Peyer's patch (tissue), 4 donors: ENCODE results near the gene QTRT2. TPM values are rescaled to one million over a fixed set of nuclear protein-coding genes. Genes with fewer than 3 reads are reported as not detected.

Experiments
- DNase-seq, 3 donors: peaks; one replicate each; pipeline ENCODE4 v3.0.0-alpha.2; 2017 to 2019
- H3K27ac ChIP-seq, 4 donors: fragments of 200-600 bp; sonication (generic); one replicate each; pipeline ENCODE4 v1.5.1; 2016 to 2019
- H3K27me3 ChIP-seq, 2 donors: fragments of 200-600 bp; sonication (generic); one replicate each; pipeline ENCODE4 v1.5.1; 2019
- H3K36me3 ChIP-seq, 3 donors: fragments of 200-600 bp; sonication (generic); one replicate each; pipeline ENCODE4 v1.5.1; 2016 to 2019
- H3K4me1 ChIP-seq, 4 donors: fragments of 200-600 bp; sonication (generic); one replicate each; pipeline ENCODE4 v1.5.1; 2016 to 2019
- H3K4me3 ChIP-seq, 4 donors: fragments of 200-600 bp; sonication (generic); 1 replicate in 3 of 4; 2 replicates in 1 of 4; pipeline ENCODE4 v1.5.1; 2016 to 2019; ENCODE audit warnings: mild to moderate bottlenecking in 1 of 4
- H3K9me3 ChIP-seq, 4 donors: fragments of 200-600 bp; sonication (generic); one replicate each; pipeline ENCODE4 v1.5.1; 2016 to 2019; ENCODE audit warnings: mild to moderate bottlenecking in 1 of 4
- POLR2A ChIP-seq, 2 donors: fragments of 450-650 bp; IDR thresholded peaks; one replicate each; pipeline ENCODE4 v1.5.1; 2017; ENCODE audit warnings: antibody characterized with exemption in 2 of 2, mild to moderate bottlenecking in 2 of 2, moderate library complexity in 2 of 2
- total RNA-seq, 4 donors: library from RNA; depleted of rRNA; stranded (reverse); fragments of >200 nt; gene quantifications; one replicate each; pipeline ENCODE4 v1.1.0, GENCODE V29; 2016
- TF ChIP-seq, protein P1 (sequence below), 6 experiments: fragments of 450-650 bp in 4 of 6; fragments of 200-600 bp in 2 of 6; sonication (generic) in 1 of 6; IDR thresholded peaks; one replicate each; pipeline ENCODE4 v1.5.1; 2017 to 2019; ENCODE audit warnings: antibody characterized with exemption in 6 of 6, mild to moderate bottlenecking in 3 of 6, moderate library complexity in 1 of 6

Gene QTRT2
- total RNA-seq, 4 donors from 2014 or later = 12.2 to 44.2 (median 26.2) TPM

- H3K27me3 ChIP-seq = no peaks in the 10 kb centered on the region
- no peak for DNase-seq
- H3K9me3 ChIP-seq = no peaks in the 10 kb centered on the region
- H3K4me3 ChIP-seq = no peak overlapping the region
- H3K36me3 ChIP-seq = no peaks in the 10 kb centered on the region
- TF ChIP-seq, protein P1, sequence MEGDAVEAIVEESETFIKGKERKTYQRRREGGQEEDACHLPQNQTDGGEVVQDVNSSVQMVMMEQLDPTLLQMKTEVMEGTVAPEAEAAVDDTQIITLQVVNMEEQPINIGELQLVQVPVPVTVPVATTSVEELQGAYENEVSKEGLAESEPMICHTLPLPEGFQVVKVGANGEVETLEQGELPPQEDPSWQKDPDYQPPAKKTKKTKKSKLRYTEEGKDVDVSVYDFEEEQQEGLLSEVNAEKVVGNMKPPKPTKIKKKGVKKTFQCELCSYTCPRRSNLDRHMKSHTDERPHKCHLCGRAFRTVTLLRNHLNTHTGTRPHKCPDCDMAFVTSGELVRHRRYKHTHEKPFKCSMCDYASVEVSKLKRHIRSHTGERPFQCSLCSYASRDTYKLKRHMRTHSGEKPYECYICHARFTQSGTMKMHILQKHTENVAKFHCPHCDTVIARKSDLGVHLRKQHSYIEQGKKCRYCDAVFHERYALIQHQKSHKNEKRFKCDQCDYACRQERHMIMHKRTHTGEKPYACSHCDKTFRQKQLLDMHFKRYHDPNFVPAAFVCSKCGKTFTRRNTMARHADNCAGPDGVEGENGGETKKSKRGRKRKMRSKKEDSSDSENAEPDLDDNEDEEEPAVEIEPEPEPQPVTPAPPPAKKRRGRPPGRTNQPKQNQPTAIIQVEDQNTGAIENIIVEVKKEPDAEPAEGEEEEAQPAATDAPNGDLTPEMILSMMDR (IDR thresholded peaks at IDR 0.05) = no peak
- no peak for TF ChIP-seq POLR2A (IDR thresholded peaks at IDR 0.05)
- no peak overlapping the region for H3K27ac ChIP-seq
- no peaks in the 10 kb centered on the region for H3K4me1 ChIP-seq
These were observed 34.3 kb upstream of the QTRT2 start for GRCh38 chr3:114022145-114022802.

- Histone ChIP-seq H3K27me3 (no peaks in the 10 kb centered on the region), H3K27ac (no peak overlapping the region), H3K36me3 (no peaks in the 10 kb centered on the region), H3K4me1 (no peaks in the 10 kb centered on the region), H3K4me3 (no peak overlapping the region), H3K9me3 (no peaks in the 10 kb centered on the region)
- no peak for DNase-seq
- TF ChIP-seq, protein P1 (IDR thresholded peaks at IDR 0.05) = no peak
- no peak for TF ChIP-seq POLR2A (IDR thresholded peaks at IDR 0.05)
These were observed 31.1 kb upstream of the QTRT2 start for GRCh38 chr3:114025451-114025850.

- Histone ChIP-seq H3K4me1 (no peaks in the 10 kb centered on the region), H3K27me3 (no peaks in the 10 kb centered on the region), H3K4me3 (no peak overlapping the region), H3K9me3 (no peaks in the 10 kb centered on the region), H3K36me3 (no peaks in the 10 kb centered on the region), H3K27ac (no peak overlapping the region)
- no peak for DNase-seq
- TF ChIP-seq POLR2A (IDR thresholded peaks at IDR 0.05) = no peak
- TF ChIP-seq, protein P1 (IDR thresholded peaks at IDR 0.05) = no peak
These were observed 30.2 kb upstream of the QTRT2 start for GRCh38 chr3:114026331-114026730.

- no peak for TF ChIP-seq POLR2A (IDR thresholded peaks at IDR 0.05)
- TF ChIP-seq, protein P1 (IDR thresholded peaks at IDR 0.05) = no peak
- Histone ChIP-seq H3K27me3 (no peaks in the 10 kb centered on the region), H3K27ac (no peak overlapping the region), H3K4me3 (no peak overlapping the region), H3K36me3 (no peaks in the 10 kb centered on the region), H3K9me3 (no peaks in the 10 kb centered on the region), H3K4me1 (no peaks in the 10 kb centered on the region)
- no peak for DNase-seq
These were observed 22.8 kb upstream of the QTRT2 start for GRCh38 chr3:114033721-114034120.

GRCh38 chr3:114034211-114034610 is 22.3 kb upstream of the QTRT2 start:
- Histone ChIP-seq H3K9me3 (no peaks in the 10 kb centered on the region), H3K27ac (no peak overlapping the region), H3K36me3 (no peaks in the 10 kb centered on the region), H3K27me3 (no peaks in the 10 kb centered on the region), H3K4me1 (no peaks in the 10 kb centered on the region), H3K4me3 (no peak overlapping the region)
- DNase-seq = no peak
- TF ChIP-seq, protein P1 (IDR thresholded peaks at IDR 0.05) = no peak
